IPS-NIHi11 (cell line): ENCODE results near the gene ACOXL.
A peak's percentile ranks its signal among the peaks of the same experiment; 100 is the strongest.

Source experiments
- DNase-seq: peaks from one replicate; pipeline ENCODE4 v3.0.0; 2012; ENCODE audit warnings: mixed read lengths, low spot score

Gene ACOXL

DNA sequence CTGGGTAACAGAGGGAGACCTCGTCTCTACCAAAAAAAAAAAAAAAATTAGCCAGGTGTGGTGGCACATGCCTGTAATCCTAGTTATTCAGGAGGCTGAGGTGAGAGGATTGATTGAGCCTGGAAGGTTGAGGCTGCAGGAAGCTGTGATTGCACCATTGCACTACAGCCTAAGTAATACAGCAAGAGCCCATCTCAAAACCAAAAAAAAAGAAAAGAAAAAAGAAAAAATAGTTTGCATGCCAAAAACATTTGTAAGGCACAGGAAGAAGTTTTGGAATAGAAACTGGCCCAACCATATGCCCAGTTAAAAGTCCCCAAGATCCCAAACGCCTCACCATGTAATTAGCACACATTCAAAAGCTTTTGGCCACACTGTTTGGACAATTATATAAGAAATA, 13.4 kb upstream of the ACOXL start:
- no peak for DNase-seq

GRCh38 chr2:110720547-110720946, 11.8 kb upstream of the ACOXL start:
- no peak for DNase-seq

DNA sequence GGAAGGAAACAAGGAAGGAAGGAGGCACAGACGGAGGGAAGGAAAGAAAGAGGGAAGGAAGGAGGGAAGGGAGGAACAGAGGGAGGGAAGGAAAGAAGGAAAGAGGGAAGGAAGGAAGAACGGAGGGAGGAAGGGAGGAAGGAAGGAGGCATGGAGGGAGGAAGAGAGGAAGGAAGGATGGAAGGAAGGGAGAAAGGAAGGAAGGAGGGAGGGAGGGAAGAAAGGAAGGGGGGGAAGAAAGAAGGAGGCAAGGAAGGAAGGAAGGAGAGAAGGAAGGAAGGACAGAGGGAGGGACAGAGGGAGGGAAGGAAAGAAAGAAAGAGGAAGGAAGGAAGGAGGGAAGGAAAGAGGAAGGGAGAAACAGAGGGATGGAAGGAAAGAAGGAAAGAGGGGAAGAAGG, 7.6 kb upstream of the ACOXL start:
- DNase-seq = no peak

GRCh38 chr2:110725370-110725769, 7.0 kb upstream of the ACOXL start:
- no peak for DNase-seq

DNA sequence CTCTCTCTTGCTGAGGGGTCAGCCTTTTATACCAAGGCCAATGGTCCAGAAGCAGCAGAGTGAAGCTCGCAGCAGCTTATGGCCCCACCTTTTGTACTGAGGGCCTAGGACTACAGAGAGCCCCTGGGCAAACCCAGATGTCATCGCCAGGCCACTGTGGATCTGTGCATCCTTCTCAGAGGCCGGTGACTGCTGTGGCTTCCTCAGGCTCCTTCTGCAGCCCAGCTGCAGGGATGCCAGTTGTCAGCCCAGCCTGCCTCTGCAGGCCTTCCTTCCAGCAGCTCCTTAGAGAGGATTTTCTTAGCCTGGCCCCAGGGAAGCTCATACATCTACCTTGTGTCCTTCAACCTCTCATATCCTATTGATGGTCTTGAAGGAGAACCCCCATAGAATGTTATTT, 6.5 kb upstream of the ACOXL start:
- DNase-seq = no peak

- DNase-seq = no peak
These were observed 6.1 kb upstream of the ACOXL start for GRCh38 chr2:110726285-110726684.

DNA sequence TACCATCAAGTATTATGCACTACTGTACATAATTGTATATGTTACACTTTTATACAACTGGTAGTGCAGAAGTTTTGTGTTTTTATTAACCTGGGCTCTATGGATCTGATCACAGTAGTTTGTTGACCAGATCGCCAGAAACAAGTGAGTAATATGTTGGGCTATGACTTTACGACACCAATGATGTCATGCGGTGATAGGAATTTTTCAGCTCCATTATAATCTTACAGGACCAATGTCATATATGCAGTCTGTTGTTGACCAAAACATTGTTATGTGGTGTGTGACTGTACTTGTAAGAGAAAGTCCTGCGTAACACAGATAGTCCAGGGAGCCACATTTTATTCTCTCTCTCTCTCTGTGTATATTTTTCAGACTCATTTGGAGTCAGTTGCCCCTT, 4.5 kb upstream of the ACOXL start:
- DNase-seq = no peak

DNA sequence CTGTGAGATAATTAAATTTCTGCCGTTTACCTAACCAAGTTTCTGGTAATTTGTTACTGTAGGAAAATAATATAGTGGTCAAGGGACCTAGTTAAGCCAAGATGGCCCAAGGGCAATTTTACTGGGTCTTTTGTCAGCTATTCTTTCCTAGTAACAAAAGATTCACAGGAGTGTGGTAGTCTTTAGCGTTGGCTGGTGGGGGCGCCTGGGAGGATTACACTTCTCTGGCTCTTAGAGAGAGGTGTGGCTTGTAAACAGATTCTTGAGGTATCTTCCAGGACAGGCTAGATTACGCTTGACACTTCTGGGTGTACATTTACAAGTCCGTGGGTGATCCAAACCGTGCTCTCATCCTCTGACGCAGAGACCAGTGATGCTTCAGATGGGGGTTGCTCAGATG, 3.3 kb upstream of the ACOXL start:
- peak; percentile 39 for DNase-seq

DNA sequence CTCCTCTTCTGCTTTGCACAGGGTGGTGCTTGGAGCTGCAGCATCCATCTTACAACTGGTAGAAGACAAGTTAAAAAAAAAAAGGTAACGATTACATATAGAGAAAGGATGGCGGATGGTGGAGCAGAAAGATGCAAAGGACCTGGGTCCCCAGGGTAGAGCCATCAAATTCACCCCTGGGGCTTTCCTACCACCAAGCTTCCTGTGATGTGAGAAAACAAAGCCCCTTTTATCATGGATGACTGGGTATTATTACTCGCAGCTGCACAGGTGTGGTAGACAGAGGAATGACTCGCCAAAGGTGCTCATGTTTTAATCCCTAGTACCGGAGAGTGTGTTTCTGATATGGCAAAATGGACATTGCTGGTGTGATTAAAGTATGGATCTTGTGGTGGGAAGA, 1.3 kb upstream of the ACOXL start:
- no peak for DNase-seq

- no peak for DNase-seq
These were observed 3.0 kb downstream of the ACOXL start for GRCh38 chr2:110735366-110735765.

DNA sequence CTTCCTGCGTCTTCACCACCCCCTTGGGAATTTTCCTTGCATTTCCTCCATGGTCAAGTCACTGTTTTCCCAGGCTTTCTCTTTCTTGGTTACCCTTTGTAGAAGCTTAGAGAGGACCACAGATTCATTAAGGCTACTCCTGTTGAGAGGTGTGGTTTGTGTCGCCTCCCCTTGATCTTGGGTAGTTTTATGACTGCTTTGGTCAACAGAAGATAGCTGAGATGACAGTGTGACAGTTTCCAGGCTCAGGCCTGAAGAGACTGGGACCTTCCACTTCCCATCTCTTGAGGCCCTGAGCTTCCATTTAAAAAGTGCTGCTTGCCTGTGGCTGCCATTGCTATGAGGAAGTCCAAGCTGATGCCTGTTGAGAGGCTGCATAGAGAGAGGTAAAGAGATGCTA, 5.4 kb downstream of the ACOXL start:
- no peak for DNase-seq

GRCh38 chr2:110740747-110741349, 8.5 kb downstream of the ACOXL start:
- no peak for DNase-seq

GRCh38 chr2:110741491-110741980, 9.2 kb downstream of the ACOXL start:
- DNase-seq = peak; percentile 32

DNA sequence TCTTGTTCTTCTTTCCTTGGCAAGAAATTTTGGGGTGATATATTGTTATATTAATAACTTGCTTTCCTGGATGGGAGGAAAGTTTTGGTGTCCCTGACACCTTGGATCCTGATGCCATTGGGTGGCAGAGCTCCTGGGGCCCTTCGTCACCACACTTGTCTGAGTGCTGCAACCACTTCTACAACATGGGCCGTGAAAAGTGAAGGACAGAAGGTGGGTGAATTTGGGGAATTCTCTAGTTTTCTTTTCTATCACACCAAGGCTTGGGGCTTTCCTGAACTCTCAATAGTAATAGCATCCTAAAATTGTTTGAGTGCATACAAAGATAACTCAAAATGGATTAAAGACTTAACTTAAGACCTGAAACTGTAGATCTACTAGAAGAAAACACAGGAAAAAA, 10.0 kb downstream of the ACOXL start:
- DNase-seq = no peak

DNA sequence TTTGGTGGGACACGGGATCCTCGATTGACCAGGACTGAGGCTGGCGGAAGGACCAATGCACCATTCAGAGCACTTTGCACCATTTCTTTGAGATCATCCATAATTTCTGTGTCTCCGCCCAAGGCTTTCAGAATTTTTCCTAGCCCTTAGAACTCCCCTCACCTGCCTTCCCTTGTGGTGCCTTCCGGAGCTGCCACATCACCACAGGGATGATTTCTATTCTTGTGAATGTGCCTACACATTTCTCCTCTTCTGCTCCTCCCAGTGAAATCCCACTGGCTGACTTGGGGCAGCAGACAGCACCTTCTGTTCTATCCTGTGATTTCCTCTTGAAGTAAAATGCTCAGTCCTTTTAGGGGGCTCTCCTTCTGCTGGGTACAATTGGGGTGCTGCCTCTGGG, 11.2 kb downstream of the ACOXL start:
- no peak for DNase-seq

DNA sequence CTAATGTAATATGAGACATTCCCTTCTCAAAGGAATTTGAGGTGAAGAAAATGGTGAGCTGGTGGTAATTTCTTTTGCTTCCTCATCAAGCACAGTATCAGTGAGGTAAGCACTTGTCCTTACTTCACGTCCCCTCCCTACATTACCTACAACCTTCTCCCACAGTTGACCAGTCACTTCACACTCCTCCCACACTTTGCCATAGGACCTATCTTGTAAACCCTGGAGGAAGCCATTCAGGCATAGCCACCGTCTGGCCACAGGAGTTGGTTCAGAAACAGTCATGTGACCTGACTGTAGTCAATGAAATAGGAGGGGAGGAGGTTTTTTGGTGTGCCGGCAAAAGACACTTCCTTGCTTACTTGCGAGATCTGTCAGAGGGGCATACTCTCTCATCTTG, 12.1 kb downstream of the ACOXL start:
- DNase-seq = no peak

GRCh38 chr2:110745048-110745447, 12.7 kb downstream of the ACOXL start:
- no peak for DNase-seq

DNA sequence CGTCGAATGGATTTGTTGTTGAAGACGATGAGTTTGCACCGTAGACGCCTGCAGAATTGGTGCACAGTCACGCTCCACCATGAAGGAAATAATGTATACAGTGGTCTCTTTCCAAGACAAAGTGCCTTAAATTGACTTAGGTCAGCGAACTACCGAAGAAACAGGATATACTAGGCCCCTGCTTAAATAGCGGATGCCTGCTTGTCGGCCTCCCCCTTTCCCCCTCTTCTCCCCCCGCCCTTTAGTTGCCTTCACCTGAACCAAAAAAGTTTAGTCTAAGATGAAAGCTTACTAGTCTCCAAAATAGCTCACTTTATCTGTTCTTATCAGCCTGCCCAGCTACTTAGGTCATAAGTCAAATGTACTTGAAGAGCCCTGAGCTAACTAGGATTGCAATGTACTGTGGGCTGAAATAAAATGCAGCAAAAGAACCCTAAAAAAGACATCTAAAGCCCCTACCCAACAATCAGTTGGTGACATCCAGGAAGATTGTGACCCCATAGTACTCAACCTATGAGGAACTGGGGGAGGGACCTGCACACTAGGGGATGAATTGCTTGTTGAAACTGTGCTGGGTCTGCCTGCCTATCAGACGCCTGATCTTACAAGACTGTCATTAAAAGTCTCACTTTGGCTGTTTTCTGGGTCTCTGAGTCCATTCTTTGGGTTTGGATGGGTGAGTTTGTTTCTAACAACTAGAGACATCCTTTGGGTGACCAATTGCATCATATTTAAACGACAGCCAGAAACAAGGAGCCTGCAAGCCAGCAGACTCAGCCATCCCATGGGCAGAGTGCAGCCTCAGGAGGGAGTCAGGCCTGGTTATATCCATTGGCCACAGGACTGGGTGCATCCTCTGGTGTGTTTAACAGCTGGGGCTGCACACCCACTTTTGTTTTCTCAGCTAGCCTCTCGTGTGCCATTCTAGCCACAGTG, 14.5 kb downstream of the ACOXL start:
- no peak for DNase-seq

GRCh38 chr2:110747522-110748488, 15.4 kb downstream of the ACOXL start:
- no peak for DNase-seq

- no peak for DNase-seq
These were observed 16.1 kb downstream of the ACOXL start for GRCh38 chr2:110748489-110748867.

DNA sequence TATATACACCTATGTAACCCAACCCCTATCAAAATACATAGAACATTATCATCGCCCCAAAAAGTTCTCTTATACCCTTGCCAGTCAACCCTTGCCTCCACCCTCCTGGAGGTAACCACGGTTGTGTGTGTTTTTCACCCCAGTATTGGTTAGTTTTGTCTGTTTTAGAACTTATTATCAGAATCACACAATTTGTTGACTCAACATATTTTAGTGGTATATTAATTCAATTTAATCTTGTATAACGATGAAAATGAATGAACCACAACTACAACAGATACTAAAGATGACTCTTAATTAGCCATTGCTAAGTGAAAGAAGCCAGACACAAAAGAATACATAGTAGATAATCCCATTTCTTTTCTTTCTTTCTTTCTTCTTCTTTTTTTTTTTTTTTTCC, 19.3 kb downstream of the ACOXL start:
- DNase-seq = no peak

DNA sequence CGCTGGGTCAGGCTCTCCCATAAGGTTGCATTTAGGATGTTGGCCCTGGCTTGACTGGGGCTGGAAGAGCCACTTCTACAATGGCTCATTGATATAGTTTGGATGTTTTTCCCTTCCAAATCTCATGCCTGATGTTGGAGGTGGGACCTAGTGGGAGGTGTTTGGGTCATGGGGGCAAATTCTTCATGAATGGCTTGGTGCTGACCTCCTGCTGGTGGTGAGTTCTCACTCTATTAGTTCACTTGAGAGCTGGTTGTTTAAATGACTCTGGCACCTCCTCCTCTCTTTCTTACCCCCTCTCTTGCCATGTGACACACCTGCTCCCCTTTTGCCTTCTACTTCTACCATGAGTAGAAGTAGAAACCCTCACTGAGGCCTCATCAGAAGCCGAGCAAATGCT, 20.5 kb downstream of the ACOXL start:
- DNase-seq = no peak
